ENCODE measurements around the gene DCTN3. TPM values are rescaled to one million over a fixed set of nuclear protein-coding genes. Genes with fewer than 3 reads are reported as not detected.

The DCTN3 gene
- total and polyA plus RNA-seq, 10 of the 15 experiments (the other 5 are each of a cell fraction or from before 2014, with no cell fraction given) = 19.0 to 120 (median 71.8) TPM

DNA sequence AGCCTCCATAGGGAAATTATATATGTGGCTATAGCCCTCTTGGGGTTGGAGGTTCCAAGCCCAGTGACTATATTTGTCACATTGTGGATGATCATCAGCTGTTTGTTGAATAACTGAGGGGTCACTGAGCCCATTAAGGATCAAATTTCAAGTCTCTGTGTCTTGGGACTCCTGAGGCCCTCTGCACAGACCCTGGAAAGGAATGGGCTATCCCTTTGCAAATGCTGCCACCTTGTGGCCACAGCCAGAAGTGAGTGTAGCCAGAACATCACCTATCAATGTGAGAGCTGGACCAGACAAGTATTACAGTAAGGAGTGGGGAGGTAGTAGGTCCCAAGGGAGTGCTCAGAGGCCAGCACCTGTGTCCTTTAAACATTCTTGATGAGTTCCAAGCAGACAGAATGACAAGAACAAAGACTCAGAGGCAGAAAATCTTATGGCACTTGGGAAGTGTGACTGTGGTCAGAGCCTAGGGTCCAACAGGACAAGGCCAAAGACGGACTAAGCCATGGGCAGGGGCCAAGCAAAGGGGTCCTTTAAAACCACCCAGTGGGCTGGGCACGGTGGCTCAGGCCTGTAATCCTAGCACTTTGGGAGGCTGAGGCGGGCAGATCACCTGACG, 16.6 kb downstream of the DCTN3 start (continued):
- TF ChIP-seq ELK1 (IDR thresholded peaks at IDR 0.05; ENCODE audit: low read depth, low read length) = no peak
- no peak for TF ChIP-seq JUND (IDR thresholded peaks at IDR 0.05; ENCODE audit: low read depth, low read length)

GRCh38 chr9:34601937-34602573, 18.2 kb downstream of the DCTN3 start:
- Histone ChIP-seq H3K79me2 (ENCODE audit: control insufficient read depth, insufficient read depth, low read length) (no peaks in the 10 kb centered on the region), H3K36me3 (ENCODE audit: control insufficient read depth in 2 of 2, insufficient read depth in 2 of 2, low read length in 1 of 2) (no peaks in the 10 kb centered on the region), H2AFZ (ENCODE audit: control insufficient read depth, low read depth, low read length) (no peak overlapping the region), H3K27me3 (replicated peaks in 1 of 2; ENCODE audit: control insufficient read depth in 2 of 2, insufficient read depth in 2 of 2, low read length in 1 of 2) (peaks cover 5 to 8% of the 10 kb centered on the region in 2 experiments; a peak in 2 of 4 replicates), H3K4me3 (no peak overlapping the region), H3K4me2 (ENCODE audit: control insufficient read depth, insufficient read depth) (no peak overlapping the region), H3K9ac (ENCODE audit: control insufficient read depth, insufficient read depth, low read length) (no peak overlapping the region), H3K9me3 (replicated peaks; ENCODE audit: control insufficient read depth, insufficient read depth, low read length) (no peaks in the 10 kb centered on the region), H3K27ac (ENCODE audit: control insufficient read depth, insufficient read depth) (no peak overlapping the region), H3K4me1 (ENCODE audit: control insufficient read depth, insufficient read depth, low read length) (no peaks in the 10 kb centered on the region), H4K20me1 (ENCODE audit: control insufficient read depth, insufficient read depth) (no peaks in the 10 kb centered on the region)
- ChIA-PET RAD21 (ENCODE audit: unreplicated experiment) (no interaction called here), SMC1A (ENCODE audit: uncharacterized antibody, unreplicated experiment) (no interaction called here), CTCF (interaction anchor here (0.8 to 5.0 kb wide), 7 partner anchors 32 to 269 kb away, joined by 3 to 39 read pairs (median 3); partner anchors contain the start of genes GALT and SIGMAR1), POLR2A (no interaction called here)
- DNase-seq (ENCODE audit: low read depth, low spot score) = no peak
- TF ChIP-seq TARDBP (IDR thresholded peaks at IDR 0.05; ENCODE audit: borderline replicate concordance) (no peak), ZNF384 (IDR thresholded peaks at IDR 0.05; ENCODE audit: borderline replicate concordance, low read depth, low read length) (no peak), RBBP5 (conservative IDR thresholded peaks at IDR 0.05) (no peak), ELK1 (IDR thresholded peaks at IDR 0.05; ENCODE audit: low read depth, low read length) (no peak), MEF2B (IDR thresholded peaks at IDR 0.05; ENCODE audit: partially characterized antibody, poor library complexity, severe bottlenecking) (no peak), JUND (IDR thresholded peaks at IDR 0.05; ENCODE audit: low read depth, low read length) (no peak), EED (IDR thresholded peaks at IDR 0.05; ENCODE audit: low read depth) (no peak), SRF (IDR thresholded peaks at IDR 0.05; ENCODE audit: low read depth in 2 of 2, low read length in 2 of 2) (no peak), ESRRA (IDR thresholded peaks at IDR 0.05; ENCODE audit: low read length) (no peak), ZSCAN29 (IDR thresholded peaks at IDR 0.05) (no peak), BHLHE40 (IDR thresholded peaks at IDR 0.05; ENCODE audit: borderline replicate concordance in 1 of 2, low read depth in 2 of 2, low read length in 1 of 2) (no peak), KAT2A (conservative IDR thresholded peaks at IDR 0.05; ENCODE audit: control insufficient read depth, low read depth, low read length) (no peak), HDAC2 (IDR thresholded peaks at IDR 0.05) (no peak), BRCA1 (IDR thresholded peaks at IDR 0.05; ENCODE audit: low read depth, low read length) (no peak), POLR2AphosphoS5 (IDR thresholded peaks at IDR 0.05; ENCODE audit: low read length) (no peak)
- intact Hi-C loops (cut with micrococcal nuclease; ENCODE audit: unreplicated experiment) = loop anchor here (5.0 kb wide), 1 partner anchor 270 kb away; no protein-coding TSS in a partner anchor
- BruUV-seq (replicated peaks) = no TSS peak
- no peak for ATAC-seq
- in situ Hi-C loops (cut with MboI) = no loop called here
- FAIRE-seq = no peak
- WGBS (ENCODE audit: insufficient coverage, insufficient replicate concordance, low lambda C conversion rate, missing lambda C conversion rate) = 8% methylated on average over 6 of the region's 6 CpGs

All from GM12878 (cell line).